ENCODE results near the gene SLC44A1. TPM values are rescaled to one million over a fixed set of nuclear protein-coding genes. Genes with fewer than 3 reads are reported as not detected.

SLC44A1 gene
- total and polyA plus RNA-seq, 2 of the 13 experiments (the other 11 are each of a cell fraction or from before 2014, with no cell fraction given) = 21.4 to 40.8 TPM

GRCh38 chr9:105447814-105448812 is 203.7 kb downstream of the SLC44A1 start, which contains the start of gene FSD1L (continued):
- TF ChIP-seq TRIM22 (IDR thresholded peaks at IDR 0.05) (no peak), ZMYM3 (CRISPR knock-in tag; IDR thresholded peaks at IDR 0.05) (no peak), ZNF720 (CRISPR knock-in tag; IDR thresholded peaks at IDR 0.05) (no peak), PAWR (CRISPR knock-in tag; IDR thresholded peaks at IDR 0.05; ENCODE audit: borderline replicate concordance) (no peak), ZNF691 (CRISPR knock-in tag; IDR thresholded peaks at IDR 0.05; ENCODE audit: borderline replicate concordance, low read depth) (peak; percentile 79; the same call in 1 of the 2 replicates), ZNF597 (CRISPR knock-in tag; IDR thresholded peaks at IDR 0.05) (no peak), ZNF713 (CRISPR knock-in tag; IDR thresholded peaks at IDR 0.05) (no peak), NFE2 (CRISPR knock-in tag; IDR thresholded peaks at IDR 0.05) (no peak), SP140L (CRISPR knock-in tag; IDR thresholded peaks at IDR 0.05; ENCODE audit: borderline replicate concordance) (no peak), ZNF883 (CRISPR knock-in tag; IDR thresholded peaks at IDR 0.05; ENCODE audit: not compliant biosample characterization) (no peak), ZBTB25 (CRISPR knock-in tag; IDR thresholded peaks at IDR 0.05) (no peak; the same call in 1 of the 2 replicates), ZNF670 (CRISPR knock-in tag; IDR thresholded peaks at IDR 0.05; ENCODE audit: borderline replicate concordance) (no peak), ATF1 (CRISPR knock-in tag; IDR thresholded peaks at IDR 0.05) (no peak), AHR (CRISPR knock-in tag; IDR thresholded peaks at IDR 0.05) (0 out of 2 replicates have a peak, but pooled peaks have one; percentile 47), ZBTB2 (CRISPR knock-in tag; IDR thresholded peaks at IDR 0.05; ENCODE audit: low read depth) (peak; percentile 25; the same call in 1 of the 2 replicates), ZNF841 (CRISPR knock-in tag; IDR thresholded peaks at IDR 0.05; ENCODE audit: borderline replicate concordance) (no peak), SIN3A (IDR thresholded peaks at IDR 0.05; ENCODE audit: borderline replicate concordance, low read depth, low read length) (0 out of 2 replicates have a peak, but pooled peaks have one; percentile 67), ZBTB21 (CRISPR knock-in tag; IDR thresholded peaks at IDR 0.05) (no peak), TBX2 (CRISPR knock-in tag; IDR thresholded peaks at IDR 0.05; ENCODE audit: borderline replicate concordance) (peak; percentile 78; the same call in 1 of the 2 replicates), SKIL (CRISPR knock-in tag; IDR thresholded peaks at IDR 0.05; ENCODE audit: borderline replicate concordance) (0 out of 2 replicates have a peak, but pooled peaks have one; percentile 28)
